Neural progenitor cell (in vitro differentiated cells): ENCODE results near the gene CABP7. TPM values are rescaled to one million over a fixed set of nuclear protein-coding genes. Genes with fewer than 3 reads are reported as not detected.

Experiments used
- DNase-seq: peaks from one replicate; pipeline ENCODE4 v3.0.0-alpha.2; 2016; ENCODE audit warnings: low spot score
- H2AFZ ChIP-seq: fragments of 200-600 bp; sonication (generic); replicated peaks from 2 replicates; pipeline ENCODE4 v1.6.1; 2016; ENCODE audit warnings: antibody characterized with exemption
- H3F3A ChIP-seq: fragments of 200-600 bp; sonication (generic); 2 replicates; pipeline ENCODE4 v1.6.1; 2016; ENCODE audit warnings: antibody characterized with exemption, low read depth
- H3K27ac ChIP-seq: fragments of 200-600 bp; sonication (generic); 2 replicates; pipeline ENCODE4 v1.5.1; 2016; ENCODE audit warnings: mild to moderate bottlenecking
- H3K27me3 ChIP-seq: fragments of 200-600 bp; sonication (generic); 2 replicates; pipeline ENCODE4 v1.6.1; 2016; ENCODE audit warnings: mild to moderate bottlenecking, moderate library complexity
- H3K36me3 ChIP-seq: fragments of 200-600 bp; sonication (generic); 2 replicates; pipeline ENCODE4 v1.5.1; 2016
- H3K4me1 ChIP-seq: fragments of 200-600 bp; sonication (generic); 2 replicates; pipeline ENCODE4 v1.6.1; 2016; ENCODE audit warnings: mixed run types
- H3K4me2 ChIP-seq: fragments of 200-600 bp; sonication (generic); 2 replicates; pipeline ENCODE4 v1.6.1; 2016
- H3K4me3 ChIP-seq: fragments of 200-600 bp; sonication (generic); 2 replicates; pipeline ENCODE4 v1.5.1; 2016
- H3K79me2 ChIP-seq: fragments of 200-600 bp; sonication (generic); 2 replicates; pipeline ENCODE4 v1.6.1; 2016; ENCODE audit warnings: low read depth
- H3K9ac ChIP-seq: fragments of 200-600 bp; sonication (generic); 2 replicates; pipeline ENCODE4 v1.6.1; 2016
- H3K9me3 ChIP-seq: fragments of 200-600 bp; sonication (generic); 2 replicates; pipeline ENCODE4 v1.5.1; 2016; ENCODE audit warnings: low read depth
- H4K20me1 ChIP-seq: fragments of 200-600 bp; sonication (generic); 2 replicates; pipeline ENCODE4 v1.6.1; 2016; ENCODE audit warnings: low read depth
- H3K27ac Mint-ChIP-seq: 3 replicates; pipeline ENCODE4 v1.8.0; 2021; ENCODE audit warnings: mixed read lengths
- H3K27me3 Mint-ChIP-seq: 2 replicates; pipeline ENCODE4 v1.8.0; 2022; ENCODE audit warnings: low read depth, mild to moderate bottlenecking, inconsistent platforms, moderate library complexity, mixed read lengths; ENCODE audit not compliant: insufficient read depth
- H3K36me3 Mint-ChIP-seq: 3 replicates; pipeline ENCODE4 v1.8.0; 2021; ENCODE audit warnings: mixed read lengths
- H3K4me1 Mint-ChIP-seq: 3 replicates; pipeline ENCODE4 v1.8.0; 2021; ENCODE audit warnings: mixed read lengths
- H3K4me3 Mint-ChIP-seq: 3 replicates; pipeline ENCODE4 v1.8.0; 2021; ENCODE audit warnings: mild to moderate bottlenecking, moderate library complexity, mixed read lengths
- H3K9me3 Mint-ChIP-seq: 3 replicates; pipeline ENCODE4 v1.8.0; 2020; ENCODE audit warnings: mixed read lengths
- CTCF ChIP-seq: fragments of 200-600 bp; sonication (generic); IDR thresholded peaks from 2 replicates; pipeline ENCODE4 v1.5.1; 2017; ENCODE audit warnings: antibody characterized with exemption, mild to moderate bottlenecking
- EZH2 ChIP-seq: fragments of 200-600 bp; sonication (generic); IDR thresholded peaks from 2 replicates; pipeline ENCODE4 v1.6.1; 2017; ENCODE audit warnings: antibody characterized with exemption, mild to moderate bottlenecking, moderate library complexity
- EZH2phosphoT487 ChIP-seq: fragments of 200-600 bp; sonication (generic); IDR thresholded peaks from 2 replicates; pipeline ENCODE4 v1.6.1; 2017; ENCODE audit warnings: antibody characterized with exemption
- total RNA-seq: library from RNA; depleted of rRNA; stranded (reverse); fragments of >200 nt; gene quantifications from 2 replicates; pipeline ENCODE4 v1.2.3, GENCODE V29; 2015; ENCODE audit warnings: low replicate concordance

The CABP7 gene
- total RNA-seq, 1 donor from 2014 or later, result not detected

GRCh38 chr22:29701155-29701999, 18.4 kb upstream of the CABP7 start:
- H3K36me3 ChIP-seq, result no peaks in the 10 kb centered on the region
- H2AFZ ChIP-seq, result no peak overlapping the region
- peaks cover 25% of the 10 kb centered on the region for H3K27me3 ChIP-seq
- H3K4me1 ChIP-seq, result peaks cover 57% of the 10 kb centered on the region
- H3K36me3 Mint-ChIP-seq, result no peaks in the 10 kb centered on the region
- H3K4me2 ChIP-seq, result peak overlapping the region; percentile 74
- H3K4me1 Mint-ChIP-seq, result peaks cover 53% of the 10 kb centered on the region
- H3K27ac Mint-ChIP-seq, result peak overlapping the region; percentile 3
- H3K9me3 ChIP-seq, result no peaks in the 10 kb centered on the region
- H3K4me3 Mint-ChIP-seq, result no peak overlapping the region
- DNase-seq, result peak; percentile 77
- H3F3A ChIP-seq, result peaks cover 39% of the 10 kb centered on the region
- peak; percentile 23 for TF ChIP-seq EZH2
- peak; percentile 46 for TF ChIP-seq CTCF
- TF ChIP-seq EZH2phosphoT487, result no peak
- peaks cover 33% of the 10 kb centered on the region for H4K20me1 ChIP-seq
- no peaks in the 10 kb centered on the region for H3K9me3 Mint-ChIP-seq
- H3K79me2 ChIP-seq, result no peaks in the 10 kb centered on the region
- H3K4me3 ChIP-seq, result no peak overlapping the region
- H3K9ac ChIP-seq, result no peak overlapping the region
- no peak overlapping the region for H3K27ac ChIP-seq
- H3K27me3 Mint-ChIP-seq, result peaks cover 13% of the 10 kb centered on the region

- Histone ChIP-seq H3K79me2 (no peaks in the 10 kb centered on the region), H4K20me1 (peaks cover 33% of the 10 kb centered on the region), H3K9me3 (no peaks in the 10 kb centered on the region), H3K4me3 (no peak overlapping the region), H3F3A (peaks cover 39% of the 10 kb centered on the region), H3K9ac (no peak overlapping the region), H3K4me2 (peak overlapping the region; percentile 74), H3K27ac (no peak overlapping the region), H3K27me3 (peaks cover 25% of the 10 kb centered on the region), H2AFZ (no peak overlapping the region), H3K36me3 (no peaks in the 10 kb centered on the region), H3K4me1 (peaks cover 59% of the 10 kb centered on the region)
- Mint-ChIP-seq H3K36me3 (no peaks in the 10 kb centered on the region), H3K9me3 (no peaks in the 10 kb centered on the region), H3K4me3 (peak overlapping the region; percentile 58), H3K27ac (peak overlapping the region; percentile 3), H3K4me1 (peaks cover 60% of the 10 kb centered on the region), H3K27me3 (peaks cover 16% of the 10 kb centered on the region)
- DNase-seq, result peak; percentile 58
- TF ChIP-seq CTCF, result no peak
- peak; percentile 30 for TF ChIP-seq EZH2phosphoT487
These were observed 17.5 kb upstream of the CABP7 start for GRCh38 chr22:29702000-29702930.

GRCh38 chr22:29702931-29703501, 16.8 kb upstream of the CABP7 start:
- Mint-ChIP-seq H3K4me3 (peak overlapping the region; percentile 51), H3K9me3 (no peaks in the 10 kb centered on the region), H3K4me1 (peaks cover 60% of the 10 kb centered on the region), H3K27ac (no peak overlapping the region), H3K36me3 (no peaks in the 10 kb centered on the region), H3K27me3 (peaks cover 19% of the 10 kb centered on the region)
- Histone ChIP-seq H3K36me3 (no peaks in the 10 kb centered on the region), H4K20me1 (peaks cover 33% of the 10 kb centered on the region), H3F3A (peaks cover 39% of the 10 kb centered on the region), H3K9ac (no peak overlapping the region), H3K27me3 (peaks cover 25% of the 10 kb centered on the region), H3K4me1 (peaks cover 59% of the 10 kb centered on the region), H3K27ac (no peak overlapping the region), H3K4me2 (peak overlapping the region; percentile 74), H3K4me3 (peak overlapping the region; percentile 28), H3K79me2 (no peaks in the 10 kb centered on the region), H3K9me3 (no peaks in the 10 kb centered on the region), H2AFZ (no peak overlapping the region)
- peak; percentile 45 for DNase-seq
- TF ChIP-seq EZH2 (no peak), CTCF (no peak), EZH2phosphoT487 (no peak)
